ENCODE measurements around the gene PTPRN2. TPM values are rescaled to one million over a fixed set of nuclear protein-coding genes. Genes with fewer than 3 reads are reported as not detected.

PTPRN2 gene
- total and polyA plus RNA-seq, 2 donors from 2014 or later: 4.8 to 6.2 TPM

DNA sequence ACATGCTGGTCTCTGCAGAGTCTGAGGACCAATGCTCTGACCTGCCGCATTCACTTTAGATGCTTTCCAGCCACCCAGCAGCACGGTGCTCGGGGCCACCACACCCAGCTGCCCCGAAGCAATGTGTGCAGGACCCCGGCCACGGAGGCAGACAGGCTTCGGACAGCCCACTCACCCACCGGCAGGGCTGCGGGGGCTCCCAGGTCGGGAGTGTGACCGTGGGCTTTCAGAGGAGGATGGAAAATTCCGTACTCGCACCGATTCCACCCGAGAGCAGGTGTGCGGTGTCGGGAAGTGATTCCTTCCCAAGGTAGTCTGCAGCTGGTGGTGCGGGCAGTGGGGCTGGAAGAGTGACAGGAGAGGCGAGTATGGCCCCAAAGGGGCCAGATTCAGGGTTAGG lies 1059.9 kb downstream of the PTPRN2 start:
- FAIRE-seq: no peak
- TF ChIP-seq, protein P1, sequence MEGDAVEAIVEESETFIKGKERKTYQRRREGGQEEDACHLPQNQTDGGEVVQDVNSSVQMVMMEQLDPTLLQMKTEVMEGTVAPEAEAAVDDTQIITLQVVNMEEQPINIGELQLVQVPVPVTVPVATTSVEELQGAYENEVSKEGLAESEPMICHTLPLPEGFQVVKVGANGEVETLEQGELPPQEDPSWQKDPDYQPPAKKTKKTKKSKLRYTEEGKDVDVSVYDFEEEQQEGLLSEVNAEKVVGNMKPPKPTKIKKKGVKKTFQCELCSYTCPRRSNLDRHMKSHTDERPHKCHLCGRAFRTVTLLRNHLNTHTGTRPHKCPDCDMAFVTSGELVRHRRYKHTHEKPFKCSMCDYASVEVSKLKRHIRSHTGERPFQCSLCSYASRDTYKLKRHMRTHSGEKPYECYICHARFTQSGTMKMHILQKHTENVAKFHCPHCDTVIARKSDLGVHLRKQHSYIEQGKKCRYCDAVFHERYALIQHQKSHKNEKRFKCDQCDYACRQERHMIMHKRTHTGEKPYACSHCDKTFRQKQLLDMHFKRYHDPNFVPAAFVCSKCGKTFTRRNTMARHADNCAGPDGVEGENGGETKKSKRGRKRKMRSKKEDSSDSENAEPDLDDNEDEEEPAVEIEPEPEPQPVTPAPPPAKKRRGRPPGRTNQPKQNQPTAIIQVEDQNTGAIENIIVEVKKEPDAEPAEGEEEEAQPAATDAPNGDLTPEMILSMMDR (IDR thresholded peaks at IDR 0.05; ENCODE audit: borderline replicate concordance, extremely low read depth, insufficient read depth): no peak
- Histone ChIP-seq H3K27me3 (ENCODE audit: control insufficient read depth, insufficient read depth, low read length) (no peaks in the 10 kb centered on the region), H3K36me3 (ENCODE audit: control insufficient read depth in 2 of 3, insufficient read depth in 3 of 3, low read length in 3 of 3) (no peaks in the 10 kb centered on the region), H3K9me3 (ENCODE audit: control insufficient read depth in 2 of 3, insufficient read depth in 1 of 3, low read length in 3 of 3) (peaks cover 0 to 7% (median 5%) of the 10 kb centered on the region in 3 donors), H3K4me1 (ENCODE audit: control insufficient read depth in 2 of 3, insufficient read depth in 2 of 3, low read depth in 1 of 3, low read length in 3 of 3) (no peaks in the 10 kb centered on the region), H3K9ac (ENCODE audit: low read length in 3 of 3) (no peak overlapping the region), H3K4me3 (ENCODE audit: low read length in 3 of 3) (no peak overlapping the region), H3K27ac (ENCODE audit: low read depth in 2 of 2, low read length in 2 of 2) (no peak overlapping the region)
- DNase-seq: peak in 2 of 5 donors; percentile 24 to 56
- intact Hi-C loops (cut with DNase I): no loop called here

DNA sequence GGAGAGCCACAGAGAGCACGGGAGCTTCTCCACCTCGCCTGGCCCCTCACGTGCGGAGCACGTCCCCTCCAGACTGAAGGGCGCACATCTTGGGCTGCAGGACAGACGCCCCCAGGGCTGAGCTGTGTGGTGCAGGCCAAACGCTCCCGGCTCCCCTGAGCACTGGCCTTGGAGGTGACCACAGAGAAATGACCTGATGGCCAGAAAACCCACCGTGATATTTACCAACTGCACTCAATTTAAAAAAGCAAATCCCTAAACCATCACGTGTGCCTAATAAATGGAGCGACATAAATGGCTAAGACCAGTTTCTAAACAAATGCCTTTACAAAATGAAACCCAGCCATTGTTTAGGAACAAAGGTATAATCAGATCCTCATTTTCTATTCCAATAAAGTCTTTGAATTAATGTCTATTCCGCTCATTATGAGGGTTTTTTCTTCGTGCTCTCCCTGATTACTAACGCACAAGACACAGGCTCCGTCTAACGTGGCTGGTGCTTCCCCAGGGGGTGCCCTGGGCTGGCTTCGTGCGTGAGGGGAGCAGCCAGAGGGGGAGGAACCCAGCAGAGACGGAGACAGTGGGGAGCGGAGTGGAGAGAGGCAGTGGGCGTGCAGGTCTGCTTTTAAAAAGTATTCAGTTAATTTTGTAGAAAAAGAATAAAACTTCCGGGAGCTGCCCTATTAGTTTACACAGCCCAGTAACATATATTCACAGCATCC lies 1060.5 kb downstream of the PTPRN2 start:
- FAIRE-seq (no peak), DNase-seq (peak in 2 of 5 donors; percentile 13 to 18)
- H3K4me1 ChIP-seq (ENCODE audit: control insufficient read depth in 2 of 3, insufficient read depth in 2 of 3, low read depth in 1 of 3, low read length in 3 of 3): no peaks in the 10 kb centered on the region
- H3K4me3 ChIP-seq (ENCODE audit: low read length in 3 of 3): no peak overlapping the region
- H3K9ac ChIP-seq (ENCODE audit: low read length in 3 of 3): no peak overlapping the region
- no peaks in the 10 kb centered on the region for H3K36me3 ChIP-seq (ENCODE audit: control insufficient read depth in 2 of 3, insufficient read depth in 3 of 3, low read length in 3 of 3)
- no peak overlapping the region for H3K27ac ChIP-seq (ENCODE audit: low read depth in 2 of 2, low read length in 2 of 2)
- TF ChIP-seq, protein P1 (IDR thresholded peaks at IDR 0.05; ENCODE audit: borderline replicate concordance, extremely low read depth, insufficient read depth): no peak
- intact Hi-C loops (cut with DNase I): no loop called here
- peaks cover 0 to 5% (median 3%) of the 10 kb centered on the region in 3 donors for H3K9me3 ChIP-seq (ENCODE audit: control insufficient read depth in 2 of 3, insufficient read depth in 1 of 3, low read length in 3 of 3)
- no peaks in the 10 kb centered on the region for H3K27me3 ChIP-seq (ENCODE audit: control insufficient read depth, insufficient read depth, low read length)

DNA sequence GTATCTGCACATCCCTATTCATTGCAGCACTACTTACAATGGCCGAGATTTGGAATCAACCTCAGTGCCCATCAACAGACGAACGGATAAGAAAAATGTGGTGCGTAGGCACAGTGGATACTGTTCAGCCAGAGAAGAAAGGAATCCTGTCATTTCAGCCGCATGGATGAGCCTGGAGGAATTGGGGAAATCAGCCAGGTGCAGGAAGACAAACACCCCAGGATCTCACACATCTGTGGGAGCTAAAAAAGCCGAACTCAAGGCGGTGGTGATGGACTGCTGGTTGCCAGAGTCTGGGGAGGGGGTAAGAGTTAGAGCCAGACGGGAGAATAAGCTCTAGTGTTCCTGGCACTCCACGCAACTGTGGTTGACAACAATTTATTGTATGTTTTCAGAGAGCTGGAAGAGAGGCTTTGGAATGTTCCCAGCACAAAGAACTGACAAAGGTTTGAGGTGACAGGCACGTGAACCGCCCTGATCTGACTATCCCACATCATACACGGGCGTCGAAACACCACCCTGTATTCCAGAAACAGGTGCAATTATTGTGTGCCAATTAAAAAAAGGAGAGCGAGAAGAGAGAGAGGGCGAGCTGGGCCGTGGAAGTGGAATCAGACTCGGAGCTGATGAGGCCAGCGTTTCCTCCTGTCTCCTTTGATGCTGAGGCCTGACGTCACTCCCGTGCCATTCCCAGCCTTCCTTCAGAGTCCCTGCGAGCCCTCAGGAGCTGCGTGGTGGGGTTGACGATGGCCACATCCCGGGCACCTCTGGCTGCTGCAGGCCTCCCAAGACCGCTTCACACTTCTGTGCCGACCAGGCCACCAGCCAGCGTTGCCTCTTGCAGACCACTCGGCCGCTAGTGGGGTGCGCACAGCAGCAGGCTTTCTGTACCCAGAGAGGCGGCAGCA lies 1061.4 kb downstream of the PTPRN2 start:
- peaks cover 0 to 2% (median 0%) of the 10 kb centered on the region in 3 donors for H3K9me3 ChIP-seq (ENCODE audit: control insufficient read depth in 2 of 3, insufficient read depth in 1 of 3, low read length in 3 of 3)
- intact Hi-C loops (cut with DNase I): no loop called here
- TF ChIP-seq, protein P1 (IDR thresholded peaks at IDR 0.05; ENCODE audit: borderline replicate concordance, extremely low read depth, insufficient read depth): no peak
- H3K36me3 ChIP-seq (ENCODE audit: control insufficient read depth in 2 of 3, insufficient read depth in 3 of 3, low read length in 3 of 3): no peaks in the 10 kb centered on the region
- DNase-seq (peak in 3 of 5 donors; percentile 4 to 29 (median 9)), FAIRE-seq (no peak)
- no peaks in the 10 kb centered on the region for H3K27me3 ChIP-seq (ENCODE audit: control insufficient read depth, insufficient read depth, low read length)
- H3K4me1 ChIP-seq (ENCODE audit: control insufficient read depth in 2 of 3, insufficient read depth in 2 of 3, low read depth in 1 of 3, low read length in 3 of 3): no peaks in the 10 kb centered on the region
- H3K4me3 ChIP-seq (ENCODE audit: low read length in 3 of 3): no peak overlapping the region
- no peak overlapping the region for H3K27ac ChIP-seq (ENCODE audit: low read depth in 2 of 2, low read length in 2 of 2)
- no peak overlapping the region for H3K9ac ChIP-seq (ENCODE audit: low read length in 3 of 3)

All from kidney (tissue), 14 donors.